Chondrocyte (in vitro differentiated cells): ENCODE results near the gene CD9. TPM values are rescaled to one million over a fixed set of nuclear protein-coding genes. Genes with fewer than 3 reads are reported as not detected.

Source experiments
- DNase-seq: peaks from one replicate; pipeline ENCODE4 v3.0.0; 2021; ENCODE audit warnings: mixed read lengths, low spot score
- H3K27ac Mint-ChIP-seq: one replicate; pipeline ENCODE4 v1.8.0; 2021; ENCODE audit warnings: mild to moderate bottlenecking, moderate library complexity, mixed read lengths; ENCODE audit not compliant: unreplicated experiment
- H3K27me3 Mint-ChIP-seq: 2 replicates; pipeline ENCODE4 v1.8.0; 2021; ENCODE audit warnings: low read depth, mixed read lengths
- H3K36me3 Mint-ChIP-seq: 2 replicates; pipeline ENCODE4 v1.8.0; 2021; ENCODE audit warnings: low read depth, mixed read lengths
- H3K4me1 Mint-ChIP-seq: 2 replicates; pipeline ENCODE4 v1.8.0; 2021; ENCODE audit warnings: low read depth, mild to moderate bottlenecking, mixed read lengths
- H3K4me3 Mint-ChIP-seq: one replicate; pipeline ENCODE4 v1.8.0; 2021; ENCODE audit warnings: mild to moderate bottlenecking, moderate library complexity, mixed read lengths; ENCODE audit not compliant: unreplicated experiment
- H3K9me3 Mint-ChIP-seq: 2 replicates; pipeline ENCODE4 v1.8.0; 2021; ENCODE audit warnings: low read depth, mixed read lengths
- CTCF ChIP-seq: fragments of 200-600 bp; sonication (generic); IDR thresholded peaks from 2 replicates; pipeline ENCODE4 v1.5.0; 2021; ENCODE audit warnings: antibody characterized with exemption, mild to moderate bottlenecking, moderate library complexity
- total RNA-seq: library from RNA; stranded (reverse); gene quantifications from 3 replicates; pipeline ENCODE4 v1.2.1, GENCODE V29; 2021

The CD9 gene
- total RNA-seq, 1 donor from 2014 or later, result 60.7 TPM

GRCh38 chr12:6285063-6285477 lies 84.9 kb downstream of the CD9 start:
- peak; percentile 99 for TF ChIP-seq CTCF
- H3K4me1 Mint-ChIP-seq, result peaks cover 40% of the 10 kb centered on the region
- peaks cover 3% of the 10 kb centered on the region for H3K9me3 Mint-ChIP-seq
- peak overlapping the region; percentile 66 for H3K27ac Mint-ChIP-seq
- no peaks in the 10 kb centered on the region for H3K36me3 Mint-ChIP-seq
- peak; percentile 13 for DNase-seq
- H3K27me3 Mint-ChIP-seq, result no peaks in the 10 kb centered on the region
- H3K4me3 Mint-ChIP-seq, result no peak overlapping the region

- DNase-seq, result peak; percentile 2
- no peak overlapping the region for H3K4me3 Mint-ChIP-seq
- peaks cover 3% of the 10 kb centered on the region for H3K9me3 Mint-ChIP-seq
- peak overlapping the region; percentile 92 for H3K27ac Mint-ChIP-seq
- no peaks in the 10 kb centered on the region for H3K36me3 Mint-ChIP-seq
- no peaks in the 10 kb centered on the region for H3K27me3 Mint-ChIP-seq
- H3K4me1 Mint-ChIP-seq, result peaks cover 34% of the 10 kb centered on the region
- no peak for TF ChIP-seq CTCF
Measured at GRCh38 chr12:6285532-6286306, 85.5 kb downstream of the CD9 start.

Other genes starting within 250 kb of the CD9 start
- gene VWF, start 75.7 kb upstream of the CD9 start, total RNA-seq, result 0.05 to 0.08 TPM (median 0.07 TPM) in 3 replicates
- gene PLEKHG6, start 110.3 kb downstream of the CD9 start, total RNA-seq, result 0.21 to 0.35 TPM in 2 of 3 replicates, not detected in the other
- 88.5 to 128 TPM (median 127 TPM) in 3 replicates for gene TNFRSF1A, start 141.7 kb downstream of the CD9 start, total RNA-seq
- 0.87 to 2.6 TPM (median 1.9 TPM) in 3 replicates for gene SCNN1A, start 175.2 kb downstream of the CD9 start, total RNA-seq
- gene LTBR, start 183.8 kb downstream of the CD9 start, total RNA-seq, result 11.8 to 46.5 TPM (median 41.1 TPM) in 3 replicates
- not detected in 3 replicates for gene CD27, start 244.6 kb downstream of the CD9 start, total RNA-seq